ENCODE data around the gene EPB41.
"Not testable (repeated sequence)": the region's sequence is repeated elsewhere in the genome, so short reads cannot be mapped to it uniquely, and the experiment has no call there.

EPB41 gene

DNA sequence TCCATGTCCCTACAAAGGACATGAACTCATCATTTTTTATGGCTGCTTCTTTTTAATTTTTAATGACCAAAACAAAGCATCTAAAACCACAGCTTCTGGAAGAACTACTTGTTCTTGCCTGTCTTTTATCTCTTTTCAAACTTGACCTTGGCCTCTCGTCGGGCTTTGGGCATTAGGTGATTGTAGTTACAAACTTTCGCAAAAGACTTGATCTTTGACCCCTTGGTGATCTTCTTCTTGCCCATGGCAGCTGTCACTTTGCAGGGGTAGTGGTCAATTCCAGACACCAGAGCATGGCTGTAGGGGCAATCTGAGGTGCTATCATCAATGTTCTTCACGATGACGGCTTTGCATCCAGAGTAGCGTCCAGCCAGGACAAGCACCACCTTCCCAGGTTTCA lies 67.8 kb downstream of the EPB41 start:
- no peak for DNase-seq (ENCODE audit: low spot score)

DNA sequence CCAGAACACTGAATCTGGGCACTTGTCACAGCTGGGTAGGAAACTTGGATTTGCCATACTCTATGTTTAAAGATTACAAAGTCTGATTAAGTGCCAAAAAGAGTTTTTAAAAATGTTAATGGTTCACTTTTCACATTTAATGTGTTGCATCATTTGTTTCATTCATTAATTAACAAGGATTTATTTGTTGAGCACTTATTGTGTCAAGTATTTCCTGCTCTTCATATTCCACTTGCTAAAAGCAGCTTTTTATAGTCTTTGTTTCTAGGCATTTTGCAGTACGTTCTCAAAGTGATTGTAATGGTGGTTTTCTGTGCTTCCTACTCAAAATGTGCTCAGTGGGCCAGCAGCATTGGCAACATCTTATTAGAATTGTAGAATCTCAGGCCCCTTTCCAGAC lies 68.7 kb downstream of the EPB41 start:
- DNase-seq (ENCODE audit: low spot score) = no peak

DNA sequence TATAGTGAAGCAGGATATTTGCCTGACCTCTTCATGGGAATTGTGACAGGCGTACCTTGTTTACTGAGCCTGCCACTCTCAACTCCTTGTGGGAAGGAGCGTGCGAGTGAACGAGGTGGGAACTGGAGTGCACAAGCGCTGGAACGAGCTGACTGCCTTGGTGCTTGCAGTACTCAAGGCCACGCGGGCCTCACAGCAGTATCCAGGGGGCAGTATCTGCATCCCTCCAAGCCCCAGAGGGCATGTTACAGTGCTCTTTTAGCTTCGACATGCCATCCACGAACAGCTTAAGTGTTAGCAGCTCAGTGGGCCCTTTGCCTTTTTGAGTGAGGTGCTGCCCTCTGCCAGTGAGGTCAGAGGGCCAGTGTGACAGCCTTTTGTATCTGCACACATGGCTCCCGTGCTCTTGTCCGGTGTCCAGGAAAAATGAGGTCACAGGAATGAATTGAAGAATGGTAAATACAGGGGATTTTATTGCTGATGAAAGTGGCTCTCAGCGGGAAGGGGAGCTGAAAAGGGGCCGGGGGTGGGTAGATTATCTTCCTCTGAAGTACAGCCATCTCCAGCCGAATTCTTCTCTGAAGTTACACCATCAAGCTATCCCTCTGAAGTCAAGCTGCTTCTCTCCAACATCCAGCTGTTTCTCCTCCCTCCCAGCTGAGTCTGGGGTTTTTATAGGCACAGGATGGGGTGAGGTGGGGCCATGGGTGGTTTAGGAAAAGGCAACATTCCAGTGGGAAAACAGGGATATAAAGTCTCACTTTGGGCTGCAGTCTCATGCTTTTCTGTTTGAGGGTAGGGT lies 69.3 kb downstream of the EPB41 start:
- DNase-seq (ENCODE audit: low spot score) = no peak

DNA sequence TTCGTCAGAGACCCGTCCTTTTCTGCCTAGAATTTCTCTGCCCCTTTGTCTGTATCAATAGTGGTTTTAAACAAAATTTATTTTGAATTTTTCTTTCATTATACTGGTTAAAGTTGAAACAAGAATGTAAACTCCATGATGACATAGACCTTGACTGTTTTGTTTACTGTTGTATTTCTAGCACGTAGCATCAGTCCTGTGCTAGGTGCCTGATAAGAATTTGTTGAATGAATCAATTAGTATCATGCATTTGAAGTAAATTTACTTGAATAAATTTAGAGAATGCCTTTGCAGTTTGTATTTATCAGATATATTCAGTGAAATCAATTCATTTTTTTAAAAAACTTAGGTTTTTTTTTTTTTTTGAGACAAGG lies 69.9 kb downstream of the EPB41 start:
- no peak for DNase-seq (ENCODE audit: low spot score)

DNA sequence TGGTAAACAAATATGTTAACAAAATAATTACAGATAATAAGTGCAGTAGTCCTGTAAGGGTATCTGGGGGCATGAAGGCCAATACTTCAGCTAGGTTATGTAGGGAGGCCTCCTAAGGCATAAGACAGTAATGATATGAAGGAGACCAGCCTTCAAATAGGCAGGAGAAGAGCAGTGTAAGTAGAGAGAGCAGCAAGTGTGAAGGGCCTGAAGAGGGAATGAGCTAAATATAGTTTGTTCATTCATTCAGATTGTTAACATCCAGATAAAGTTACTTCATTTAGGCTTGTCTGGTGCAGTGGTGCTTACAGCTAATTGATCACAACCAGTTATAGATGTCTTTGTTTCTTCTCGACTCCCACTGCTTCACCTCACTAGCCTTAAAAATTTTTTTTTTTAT lies 71.1 kb downstream of the EPB41 start:
- no peak for DNase-seq (ENCODE audit: low spot score)

DNA sequence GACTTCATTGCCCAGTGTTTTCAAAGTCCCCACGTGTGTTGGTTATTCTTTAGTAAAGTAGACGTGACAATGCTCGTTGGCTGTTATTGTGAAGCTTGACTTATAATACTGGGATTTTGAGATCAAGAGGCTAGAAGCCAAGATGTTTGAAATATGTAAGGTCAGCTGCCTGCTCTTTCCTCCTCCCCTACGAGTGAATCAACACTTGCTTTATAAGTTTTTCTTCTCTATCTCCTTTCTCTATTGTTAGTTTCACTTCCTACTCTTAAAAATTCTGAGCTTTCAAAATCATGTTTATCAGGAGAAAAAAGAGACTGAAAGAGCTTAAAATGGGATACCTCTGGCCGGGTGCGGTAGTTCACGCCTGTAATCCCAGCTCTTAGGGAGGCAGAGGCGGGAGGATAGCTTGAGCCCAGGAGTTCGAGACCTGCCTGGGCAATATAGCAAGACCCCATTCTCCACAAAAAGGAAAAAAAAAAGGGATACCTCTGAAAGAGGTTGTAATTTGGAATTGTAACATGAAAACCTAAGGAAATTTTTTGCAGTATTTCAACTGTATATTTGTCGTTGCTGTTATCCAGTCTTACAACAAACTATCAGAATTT lies 72.0 kb downstream of the EPB41 start:
- peak; percentile 2 for DNase-seq (ENCODE audit: low spot score)

DNA sequence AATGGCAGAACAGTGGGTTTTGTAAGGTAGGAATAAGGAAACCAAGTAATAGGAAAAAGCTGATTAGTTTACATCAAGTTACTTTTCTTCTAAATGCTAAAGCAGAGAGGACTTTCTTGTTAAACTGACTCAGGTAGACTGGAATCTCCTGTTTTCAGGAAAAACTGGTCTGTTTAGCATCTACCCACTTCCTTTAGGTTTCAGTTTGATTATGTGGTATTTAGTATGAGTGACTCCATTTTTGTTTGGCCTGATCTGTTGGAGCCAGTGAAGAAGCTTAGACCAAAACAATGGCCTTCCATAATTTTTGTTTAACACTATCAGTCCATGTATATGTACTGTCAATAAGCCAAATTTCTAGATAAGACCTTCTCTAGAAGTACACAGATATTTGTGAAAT lies 88.4 kb downstream of the EPB41 start:
- DNase-seq (ENCODE audit: low spot score) = no peak

DNA sequence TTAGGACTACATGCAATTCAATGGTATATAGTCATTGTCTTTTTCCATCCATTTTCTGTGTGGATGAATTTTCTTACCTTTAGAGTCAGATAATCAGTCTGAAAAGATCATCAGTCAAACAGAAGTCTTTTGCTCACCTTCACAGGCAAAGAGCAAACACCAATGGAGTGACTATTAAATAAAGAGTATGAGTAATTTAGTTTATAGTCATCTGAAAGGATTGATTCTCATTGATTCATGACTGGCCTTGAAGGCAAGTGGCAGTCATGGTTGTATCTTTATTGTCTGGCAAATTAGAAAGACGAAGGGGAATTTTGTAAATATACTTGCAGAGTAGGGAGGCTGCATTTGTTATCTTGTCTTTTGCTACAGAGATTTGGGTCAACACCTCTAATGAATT lies 89.9 kb downstream of the EPB41 start:
- DNase-seq (ENCODE audit: low spot score) = no peak

DNA sequence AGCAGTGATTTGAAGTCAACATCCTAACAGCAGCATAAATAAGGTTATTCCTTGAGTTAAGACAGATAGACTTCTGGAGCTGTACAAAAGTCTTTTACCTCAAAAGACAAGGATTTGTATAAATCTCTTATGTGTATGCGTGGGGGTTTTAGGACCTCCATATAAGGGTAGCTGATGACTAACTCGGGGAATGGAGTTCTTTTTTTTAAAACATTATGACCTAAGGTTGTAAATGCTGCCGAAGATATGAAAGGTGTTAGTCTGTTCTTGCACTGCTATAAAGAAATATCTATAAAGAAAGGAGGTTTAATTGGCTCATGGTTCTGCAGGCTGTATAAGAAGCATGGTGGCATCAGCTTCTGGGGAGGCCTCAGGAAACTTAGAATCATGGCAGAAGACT lies 90.4 kb downstream of the EPB41 start:
- DNase-seq (ENCODE audit: low spot score) = no peak

DNA sequence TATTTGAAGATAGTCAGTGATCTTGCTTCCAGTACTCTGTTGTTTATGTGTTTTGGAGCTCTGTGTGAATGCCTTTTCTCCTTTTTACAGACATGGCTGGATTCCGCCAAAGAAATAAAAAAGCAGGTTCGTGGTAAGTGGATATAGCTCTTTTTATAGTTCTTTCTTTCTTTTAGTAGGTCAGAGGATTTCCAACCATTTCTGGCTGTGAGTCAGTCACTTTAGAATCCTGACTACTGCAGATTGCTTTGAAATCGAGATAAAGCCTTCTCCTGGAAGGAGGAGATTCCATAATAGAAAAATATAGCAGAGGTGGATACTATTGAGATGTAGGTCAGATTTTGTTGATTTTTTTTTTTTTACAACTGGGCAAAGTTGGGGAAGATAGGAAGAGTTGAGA lies 97.4 kb downstream of the EPB41 start:
- no peak for DNase-seq (ENCODE audit: low spot score)

DNA sequence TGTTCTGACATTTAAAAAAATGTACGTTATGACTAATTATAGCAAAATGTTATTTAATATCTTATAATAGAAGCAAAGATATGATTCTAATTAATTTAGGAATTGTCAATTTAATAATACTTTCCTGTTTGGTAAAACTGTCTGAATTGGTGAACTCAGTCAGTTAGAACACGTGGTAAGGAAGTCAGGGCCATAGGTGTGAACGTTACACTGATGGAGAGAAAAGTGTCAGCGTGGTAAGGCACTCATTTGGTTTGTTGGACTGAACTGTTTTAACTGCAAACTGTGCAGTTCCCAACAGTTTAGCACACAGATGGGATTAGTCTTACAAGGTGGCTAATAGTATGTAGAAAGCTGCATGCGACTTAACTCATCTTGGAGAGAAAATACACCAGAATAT lies 102.9 kb downstream of the EPB41 start:
- DNase-seq (ENCODE audit: low spot score) = no peak

DNA sequence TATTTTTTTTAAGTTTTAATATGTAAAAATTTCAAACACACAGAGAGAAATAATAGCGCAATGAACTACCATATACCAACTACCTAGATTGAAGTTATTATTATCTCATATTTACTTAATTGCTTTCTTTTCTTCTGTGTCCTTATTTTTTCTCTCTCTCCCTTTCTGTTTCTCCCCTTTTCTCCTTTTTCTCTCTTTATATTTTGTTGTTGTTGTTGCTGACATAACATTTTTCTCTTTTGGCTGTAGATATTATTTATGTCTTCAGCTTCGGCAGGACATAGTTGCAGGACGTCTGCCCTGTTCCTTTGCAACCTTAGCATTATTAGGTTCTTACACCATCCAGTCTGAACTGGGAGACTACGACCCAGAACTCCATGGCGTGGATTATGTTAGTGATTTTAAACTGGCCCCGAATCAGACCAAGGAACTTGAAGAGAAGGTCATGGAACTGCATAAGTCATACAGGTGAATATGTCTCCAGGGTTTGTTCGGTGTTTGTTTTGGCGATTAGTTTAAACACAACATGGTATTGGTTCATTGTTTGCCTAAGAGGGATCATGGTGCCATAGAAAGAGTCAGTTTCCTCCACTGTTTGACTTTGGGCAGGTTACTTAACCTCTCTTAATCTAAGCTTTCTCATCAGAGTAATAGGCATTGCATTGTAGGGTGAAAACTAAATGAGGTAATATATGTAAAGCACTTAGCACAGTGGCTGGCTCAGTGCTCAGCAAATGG lies 103.8 kb downstream of the EPB41 start:
- no peak for DNase-seq (ENCODE audit: low spot score)

DNA sequence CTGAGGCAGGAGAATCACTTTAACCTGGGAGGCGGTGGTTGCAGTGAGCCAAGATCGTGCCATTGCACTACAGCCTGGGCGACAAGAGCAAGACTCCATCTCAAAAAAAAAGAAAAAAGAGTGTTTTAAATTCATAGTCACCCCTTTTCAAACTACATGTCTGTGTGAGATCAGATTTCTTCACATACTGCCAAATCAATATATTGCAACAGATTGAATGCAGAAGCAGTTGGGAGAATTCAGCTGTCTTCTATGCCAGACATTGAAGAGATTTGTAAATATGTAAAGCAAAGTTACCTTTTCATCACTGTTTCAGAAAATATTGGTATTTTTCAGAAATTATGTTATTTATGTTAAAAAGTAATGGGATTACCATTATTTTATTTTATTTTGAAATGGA lies 108.3 kb downstream of the EPB41 start:
- DNase-seq (ENCODE audit: low spot score) = no peak

DNA sequence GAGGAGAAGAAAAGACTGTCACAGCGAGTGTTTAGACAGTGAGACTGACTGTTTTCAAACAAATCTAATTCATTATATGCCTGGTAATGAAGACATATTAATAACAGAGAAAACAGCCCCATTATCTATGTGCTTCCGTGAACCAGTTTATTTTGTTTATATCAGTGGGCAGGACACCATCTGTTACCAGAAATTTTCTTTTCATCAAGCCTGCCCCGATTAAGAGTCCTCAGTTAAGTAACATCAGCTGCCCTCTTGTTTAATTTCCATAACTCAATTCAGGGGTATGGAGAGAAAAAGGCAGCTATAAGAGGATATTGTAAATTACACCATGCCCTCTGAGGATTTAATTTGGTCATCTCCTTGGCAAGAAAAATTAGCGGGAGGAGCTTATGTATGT lies 115.3 kb downstream of the EPB41 start:
- DNase-seq (ENCODE audit: low spot score) = no peak

DNA sequence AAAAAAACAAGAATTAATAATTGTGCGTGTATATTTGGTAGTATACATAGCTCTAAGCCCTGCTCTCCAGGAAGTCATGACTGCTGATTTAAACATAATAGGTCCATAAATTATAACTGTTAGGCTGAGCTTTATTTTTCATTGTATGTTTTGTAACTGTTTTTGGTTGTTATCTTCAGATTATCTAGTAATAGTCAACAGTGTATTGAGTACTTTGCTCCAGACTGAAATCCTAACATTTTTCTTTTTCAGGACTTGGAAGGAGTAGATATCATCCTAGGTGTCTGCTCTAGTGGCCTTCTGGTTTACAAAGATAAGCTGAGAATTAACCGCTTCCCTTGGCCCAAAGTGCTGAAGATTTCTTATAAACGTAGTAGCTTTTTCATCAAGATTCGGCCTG lies 118.5 kb downstream of the EPB41 start:
- DNase-seq (ENCODE audit: low spot score) = no peak

DNA sequence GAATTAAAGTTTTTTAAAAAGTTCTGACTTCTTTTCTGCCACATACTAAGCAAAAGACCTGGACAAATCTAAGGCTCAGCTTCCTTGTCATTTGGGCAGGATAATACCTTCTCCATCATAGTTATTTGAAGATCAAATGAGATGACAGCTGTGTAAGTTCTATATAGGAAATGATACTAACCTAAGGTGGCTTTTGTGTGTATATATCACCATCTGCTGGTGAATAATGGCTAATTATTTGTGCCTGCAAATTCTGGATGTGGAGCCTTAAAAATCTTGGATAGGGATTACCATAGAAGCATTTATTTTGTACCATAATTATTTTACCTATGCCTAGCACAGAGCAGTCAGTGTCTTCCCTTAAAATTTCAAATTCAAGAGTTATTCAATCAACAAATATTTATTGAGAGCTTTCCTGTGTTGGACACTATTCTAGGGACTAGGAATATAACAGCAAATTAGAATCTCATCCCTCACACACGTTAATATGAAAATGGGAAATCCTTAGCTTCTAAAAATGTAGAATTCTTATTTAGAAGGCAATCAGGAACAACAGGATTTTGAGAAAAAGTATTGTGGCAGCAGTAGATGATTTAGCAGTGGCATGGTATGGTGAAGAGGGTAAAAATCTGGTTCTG lies 119.6 kb downstream of the EPB41 start:
- DNase-seq (ENCODE audit: low spot score) = peak; percentile 65

DNA sequence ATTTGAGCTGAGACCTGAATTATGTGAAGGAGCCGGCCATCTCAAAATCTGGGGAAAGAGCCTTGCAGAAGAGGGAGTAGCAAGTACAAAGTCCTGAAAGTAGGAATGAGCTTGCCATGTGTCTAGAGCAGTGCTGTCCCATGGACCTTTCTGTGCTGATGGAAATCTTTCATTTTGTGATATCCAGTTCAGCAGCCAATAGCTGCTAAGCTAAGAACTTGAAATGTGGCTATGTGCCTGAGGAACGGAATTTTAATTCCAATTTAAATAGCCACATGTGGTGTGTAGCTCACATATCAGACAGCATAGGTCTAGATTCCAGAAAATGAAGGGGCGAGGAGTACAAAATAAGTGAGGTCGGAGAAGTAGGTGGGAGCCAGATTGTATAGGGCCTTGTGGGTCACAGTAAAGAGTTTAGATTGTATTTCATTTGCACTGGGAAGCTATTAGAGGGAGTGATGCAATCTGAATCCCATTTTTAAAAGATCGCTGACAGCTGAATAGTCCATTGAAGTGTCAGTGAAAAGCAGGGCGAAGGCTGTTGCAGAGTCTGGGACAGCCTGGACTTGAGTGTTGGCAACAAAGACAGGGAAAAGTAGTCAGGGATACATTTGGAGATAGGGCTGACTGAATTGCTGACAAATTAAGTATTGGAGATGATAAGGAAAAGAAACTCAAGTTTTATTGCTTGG lies 129.1 kb downstream of the EPB41 start:
- DNase-seq (ENCODE audit: low spot score) = no peak

DNA sequence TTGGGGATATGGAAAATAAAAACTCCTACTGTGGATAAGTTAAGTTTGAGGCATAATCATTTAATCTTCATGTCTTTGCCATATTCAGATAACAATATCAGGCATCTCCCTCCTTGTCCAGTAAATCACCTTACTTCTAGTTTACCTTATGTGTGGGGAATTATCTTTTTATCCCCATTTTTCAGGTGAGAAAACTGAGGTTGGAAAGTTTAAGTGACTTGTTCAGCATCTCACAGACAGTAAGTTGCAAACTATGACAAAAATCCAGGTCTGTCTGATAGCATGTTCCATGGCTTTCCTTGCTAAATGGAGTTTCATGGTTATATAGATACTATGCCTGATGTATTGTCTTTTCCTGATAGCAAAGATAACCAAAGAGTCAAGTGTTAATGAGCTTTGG lies 129.6 kb downstream of the EPB41 start:
- no peak for DNase-seq (ENCODE audit: low spot score)

DNA sequence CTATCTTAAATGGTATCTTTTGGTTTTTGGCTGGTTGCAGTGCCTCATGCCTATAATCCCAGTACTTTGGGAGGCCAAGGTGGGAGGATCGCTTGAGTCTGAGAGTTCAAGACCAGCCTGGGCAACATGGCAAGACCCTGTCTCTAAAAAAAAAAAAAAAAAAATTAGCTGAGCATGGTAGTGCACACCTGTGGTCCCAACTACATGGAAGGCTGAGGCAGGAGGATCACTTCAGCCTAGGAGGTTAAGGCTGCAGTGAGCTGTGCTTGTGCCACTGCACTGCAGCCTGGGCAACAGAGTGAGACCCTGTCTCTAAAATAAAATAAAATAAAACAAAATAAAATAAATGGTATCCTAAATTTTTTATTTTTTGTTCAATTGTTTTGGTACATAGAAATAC lies 131.3 kb downstream of the EPB41 start:
- not testable (repeated sequence) for DNase-seq (ENCODE audit: low spot score)

DNA sequence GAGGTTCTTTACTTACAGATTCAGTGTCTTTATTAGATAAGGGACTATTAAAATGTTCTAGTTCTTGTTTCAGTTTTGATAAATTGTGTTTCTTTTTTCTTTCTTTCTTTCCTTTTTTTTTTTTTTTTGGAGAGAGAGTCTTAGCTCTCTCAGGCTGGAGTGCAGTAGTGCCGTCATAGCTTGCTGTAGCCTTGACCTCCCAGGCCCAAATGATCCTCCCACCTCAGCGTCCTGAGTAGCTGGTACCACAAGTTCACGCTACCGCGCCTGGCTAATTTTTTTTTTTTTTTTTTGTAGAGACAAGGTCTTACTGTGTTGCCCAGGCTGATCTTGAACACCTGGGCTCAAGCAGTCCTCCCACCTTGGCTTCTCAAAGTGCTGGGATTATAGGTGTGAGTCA lies 132.8 kb downstream of the EPB41 start:
- DNase-seq (ENCODE audit: low spot score) = no peak

DNA sequence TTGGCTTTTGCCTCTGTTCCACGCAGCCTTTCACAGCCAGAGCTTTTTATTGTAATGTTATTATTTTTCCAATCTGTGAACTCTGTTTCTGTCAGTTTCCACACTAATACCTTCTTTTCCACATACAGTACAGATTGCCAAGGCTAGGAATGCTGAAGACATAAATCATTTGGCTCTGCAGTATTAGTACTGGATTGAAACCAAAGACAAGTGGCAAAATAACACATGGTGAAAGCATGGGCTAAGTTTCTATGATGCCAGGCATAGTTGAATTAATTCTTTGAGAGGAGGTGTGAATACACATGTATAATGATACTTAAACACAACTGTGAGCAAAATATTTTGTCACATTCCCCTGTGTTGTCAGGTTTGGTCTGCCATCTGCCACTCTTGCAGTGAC lies 135.8 kb downstream of the EPB41 start:
- no peak for DNase-seq (ENCODE audit: low spot score)

DNA sequence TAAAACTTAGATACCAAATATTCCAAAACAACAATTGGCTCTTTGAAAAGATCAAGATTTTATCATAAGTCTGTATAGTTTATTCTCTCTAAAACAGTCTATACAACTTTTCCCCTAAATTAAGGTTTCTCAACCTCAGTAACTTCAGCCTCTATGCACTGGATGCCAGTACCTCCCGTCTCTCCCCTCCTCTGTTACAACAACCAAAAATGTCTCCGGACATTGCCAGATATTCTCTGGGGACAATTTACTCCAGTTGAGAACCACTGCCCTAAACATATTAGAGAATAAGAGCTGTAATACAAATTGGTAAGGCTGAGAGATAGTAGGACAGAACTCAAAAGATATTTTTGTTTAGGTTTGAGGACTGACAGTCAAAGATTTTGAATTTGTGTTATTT lies 137.7 kb downstream of the EPB41 start:
- no peak for DNase-seq (ENCODE audit: low spot score)

Data from pons (tissue), 1 donor.